Lower leg skin (tissue), 4 donors: Measurements from ENCODE around the gene RFXANK. TPM values are rescaled to one million over a fixed set of nuclear protein-coding genes. Genes with fewer than 3 reads are reported as not detected.

Experiments used
- DNase-seq, 2 donors: peaks; one replicate each; pipeline ENCODE4 v3.0.0-alpha.2; 2019; ENCODE audit warnings: low spot score in 2 of 2
- H3K4me3 ChIP-seq: fragments of 200-600 bp; sonication (generic); 2 replicates; pipeline ENCODE4 v1.5.1; 2017; ENCODE audit warnings: mild to moderate bottlenecking, low read depth; ENCODE audit not compliant: poor library complexity, severe bottlenecking
- CTCF ChIP-seq, 3 donors: fragments of 450-650 bp; IDR thresholded peaks; one replicate each; pipeline ENCODE4 v1.5.1; 2016; ENCODE audit warnings: antibody characterized with exemption in 3 of 3, mild to moderate bottlenecking in 3 of 3, moderate library complexity in 2 of 3
- POLR2A ChIP-seq, 2 donors: fragments of 450-650 bp; IDR thresholded peaks; one replicate each; pipeline ENCODE4 v1.6.1; 2016 to 2017; ENCODE audit warnings: antibody characterized with exemption in 2 of 2, mild to moderate bottlenecking in 1 of 2, moderate library complexity in 1 of 2
- WGBS, 2 donors: methylation state at CpG; one replicate each; pipeline ENCODE4 v1.1.5; 2018; 5-methylcytosine and 5-hydroxymethylcytosine counted together
- intact Hi-C: fragments of 100-400 bp; cut with DNase I; formaldehyde crosslinking; loops from one replicate; pipeline ENCODE4 v1.15.0; 2023; ENCODE audit warnings: low total_unique reads
- total RNA-seq, 4 donors: library from RNA; depleted of rRNA; stranded (reverse); fragments of >200 nt; gene quantifications; one replicate each; pipeline ENCODE4 v1.1.0, GENCODE V29; 2016

RFXANK gene
- total RNA-seq, 4 donors from 2014 or later: 40.1 to 59.0 (median 48.8) TPM

GRCh38 chr19:19191768-19192077 is 335 bp upstream of the RFXANK start:
- peak overlapping the region; percentile 89 for H3K4me3 ChIP-seq
- TF ChIP-seq POLR2A (IDR thresholded peaks at IDR 0.05) (no peak), CTCF (IDR thresholded peaks at IDR 0.05) (no peak)
- intact Hi-C loops: no loop called here
- 0 to 1% methylated on average over 17 of the region's 17 CpGs for WGBS, 2 donors
- no peak for DNase-seq

- TF ChIP-seq CTCF (IDR thresholded peaks at IDR 0.05) (no peak), POLR2A (IDR thresholded peaks at IDR 0.05) (no peak)
- intact Hi-C loops: no loop called here
- WGBS, 2 donors: 0 to 1% methylated on average over 22 of the region's 22 CpGs
- DNase-seq: no peak
- peak overlapping the region; percentile 69 for H3K4me3 ChIP-seq
Observed at GRCh38 chr19:19192910-19193423, 909 bp downstream of the RFXANK start.

GRCh38 chr19:19193926-19194325 is 1.9 kb downstream of the RFXANK start:
- TF ChIP-seq CTCF (IDR thresholded peaks at IDR 0.05) (no peak), POLR2A (IDR thresholded peaks at IDR 0.05) (no peak)
- intact Hi-C loops: no loop called here
- WGBS, 2 donors: 63 to 71% methylated on average over 5 of the region's 5 CpGs
- H3K4me3 ChIP-seq: no peak overlapping the region
- DNase-seq: no peak

GRCh38 chr19:19201697-19202630 is 9.9 kb downstream of the RFXANK start:
- WGBS, 2 donors: 69 to 77% methylated on average over 19 of the region's 19 CpGs
- DNase-seq: no peak
- intact Hi-C loops: no loop called here
- H3K4me3 ChIP-seq: peak overlapping the region; percentile 61
- TF ChIP-seq CTCF (IDR thresholded peaks at IDR 0.05) (no peak), POLR2A (IDR thresholded peaks at IDR 0.05) (no peak)

- intact Hi-C loops: no loop called here
- peak overlapping the region; percentile 61 for H3K4me3 ChIP-seq
- WGBS, 2 donors: 2 to 16% methylated on average over 11 of the region's 11 CpGs
- no peak for TF ChIP-seq POLR2A (IDR thresholded peaks at IDR 0.05)
- TF ChIP-seq CTCF (IDR thresholded peaks at IDR 0.05): no peak
- no peak for DNase-seq
Observed at GRCh38 chr19:19202707-19203011, 10.6 kb downstream of the RFXANK start.
